Measurements from ENCODE around the gene MBTPS2. TPM values are rescaled to one million over a fixed set of nuclear protein-coding genes. Genes with fewer than 3 reads are reported as not detected.

MBTPS2 gene
- total RNA-seq, 1 experiment from 2014 or later: 23.2 TPM

- Histone ChIP-seq H3K36me3 (ENCODE audit: insufficient read depth, low read length, poor library complexity, severe bottlenecking) (no peaks in the 10 kb centered on the region), H3K27ac (ENCODE audit: low read depth, low read length, poor library complexity, severe bottlenecking) (no peak overlapping the region), H3K4me1 (ENCODE audit: insufficient read depth, low read length, poor library complexity, severe bottlenecking) (no peaks in the 10 kb centered on the region), H3K4me3 (ENCODE audit: low read depth, low read length, poor library complexity, severe bottlenecking) (no peak overlapping the region), H3K9me3 (ENCODE audit: low read depth, low read length, poor library complexity, severe bottlenecking) (no peaks in the 10 kb centered on the region), H3K27me3 (replicated peaks; ENCODE audit: insufficient read depth, low read depth, low read length, poor library complexity) (no peaks in the 10 kb centered on the region)
- ChIA-PET POLR2A (ENCODE audit: low non-redundant PET) (no interaction called here), CTCF (no interaction called here)
- peak; percentile 2 for DNase-seq (ENCODE audit: low spot score)
- BruUV-seq (replicated peaks): no TSS peak
- TF ChIP-seq EZH2 (IDR thresholded peaks at IDR 0.05; ENCODE audit: borderline replicate concordance, low read depth, low read length, poor library complexity, severe bottlenecking): no peak
- no peak for TF ChIP-seq CTCF (conservative IDR thresholded peaks at IDR 0.05; ENCODE audit: low read depth, low read length)
- intact Hi-C loops (cut with micrococcal nuclease; ENCODE audit: unreplicated experiment): no loop called here
Measured at GRCh38 chrX:21806691-21807090, 32.7 kb upstream of the MBTPS2 start.

- intact Hi-C loops (cut with micrococcal nuclease; ENCODE audit: unreplicated experiment): no loop called here
- BruUV-seq (replicated peaks): no TSS peak
- Histone ChIP-seq H3K9me3 (ENCODE audit: low read depth, low read length, poor library complexity, severe bottlenecking) (no peaks in the 10 kb centered on the region), H3K4me3 (ENCODE audit: low read depth, low read length, poor library complexity, severe bottlenecking) (no peak overlapping the region), H3K36me3 (ENCODE audit: insufficient read depth, low read length, poor library complexity, severe bottlenecking) (no peaks in the 10 kb centered on the region), H3K27ac (ENCODE audit: low read depth, low read length, poor library complexity, severe bottlenecking) (no peak overlapping the region), H3K27me3 (replicated peaks; ENCODE audit: insufficient read depth, low read depth, low read length, poor library complexity) (no peaks in the 10 kb centered on the region), H3K4me1 (ENCODE audit: insufficient read depth, low read length, poor library complexity, severe bottlenecking) (no peaks in the 10 kb centered on the region)
- no peak for DNase-seq (ENCODE audit: low spot score)
- POLR2A ChIA-PET (ENCODE audit: low non-redundant PET): no interaction called here
- TF ChIP-seq EZH2 (IDR thresholded peaks at IDR 0.05; ENCODE audit: borderline replicate concordance, low read depth, low read length, poor library complexity, severe bottlenecking) (no peak), CTCF (conservative IDR thresholded peaks at IDR 0.05; ENCODE audit: low read depth, low read length) (no peak)
- CTCF ChIA-PET: no interaction called here
Measured at GRCh38 chrX:21811832-21812231, 27.6 kb upstream of the MBTPS2 start.

GRCh38 chrX:21812628-21813027 is 26.8 kb upstream of the MBTPS2 start:
- ChIA-PET POLR2A (ENCODE audit: low non-redundant PET) (interaction anchor here (0.7 kb wide), 1 partner anchor 632 kb away, joined by 3 read pairs; no protein-coding TSS in a partner anchor), CTCF (no interaction called here)
- TF ChIP-seq CTCF (conservative IDR thresholded peaks at IDR 0.05; ENCODE audit: low read depth, low read length) (no peak), EZH2 (IDR thresholded peaks at IDR 0.05; ENCODE audit: borderline replicate concordance, low read depth, low read length, poor library complexity, severe bottlenecking) (no peak)
- no TSS peak for BruUV-seq (replicated peaks)
- intact Hi-C loops (cut with micrococcal nuclease; ENCODE audit: unreplicated experiment): no loop called here
- H3K9me3 ChIP-seq (ENCODE audit: low read depth, low read length, poor library complexity, severe bottlenecking): no peaks in the 10 kb centered on the region
- no peak overlapping the region for H3K27ac ChIP-seq (ENCODE audit: low read depth, low read length, poor library complexity, severe bottlenecking)
- DNase-seq (ENCODE audit: low spot score): no peak
- no peaks in the 10 kb centered on the region for H3K36me3 ChIP-seq (ENCODE audit: insufficient read depth, low read length, poor library complexity, severe bottlenecking)
- H3K27me3 ChIP-seq (replicated peaks; ENCODE audit: insufficient read depth, low read depth, low read length, poor library complexity): no peaks in the 10 kb centered on the region
- H3K4me3 ChIP-seq (ENCODE audit: low read depth, low read length, poor library complexity, severe bottlenecking): no peak overlapping the region
- no peaks in the 10 kb centered on the region for H3K4me1 ChIP-seq (ENCODE audit: insufficient read depth, low read length, poor library complexity, severe bottlenecking)
